NCI-H748 treated with DMSO at 0.1 percent for 48 hours (cell line): ENCODE data around the gene HSPBAP1.
"Not testable (repeated sequence)": the region's sequence is repeated elsewhere in the genome, so short reads cannot be mapped to it uniquely, and the experiment has no call there.

Experiments used
- DNase-seq: peaks from one replicate; lab custom pipeline; 2025; lab: John Stamatoyannopoulos, UW

HSPBAP1 gene

DNA sequence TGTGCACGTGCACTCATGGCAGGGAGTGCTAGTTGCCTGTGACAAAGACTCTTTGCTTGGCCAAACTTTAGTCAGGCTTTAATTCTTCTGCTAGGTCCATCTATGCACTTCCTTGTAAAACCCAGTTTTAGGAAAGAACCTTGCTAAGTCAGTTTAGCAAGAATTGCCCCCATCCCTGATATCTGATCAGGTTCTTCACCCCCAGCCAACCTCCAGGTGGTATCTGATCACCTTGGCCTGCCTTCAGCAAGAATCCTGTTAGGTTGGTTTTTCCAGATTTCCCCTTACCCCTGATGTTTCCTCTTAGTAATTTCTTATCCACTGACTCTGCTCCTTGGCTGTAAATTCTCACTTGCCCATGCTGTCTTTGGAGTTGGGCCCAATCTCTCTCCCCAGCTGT, 8.4 kb downstream of the HSPBAP1 start:
- no peak for DNase-seq

DNA sequence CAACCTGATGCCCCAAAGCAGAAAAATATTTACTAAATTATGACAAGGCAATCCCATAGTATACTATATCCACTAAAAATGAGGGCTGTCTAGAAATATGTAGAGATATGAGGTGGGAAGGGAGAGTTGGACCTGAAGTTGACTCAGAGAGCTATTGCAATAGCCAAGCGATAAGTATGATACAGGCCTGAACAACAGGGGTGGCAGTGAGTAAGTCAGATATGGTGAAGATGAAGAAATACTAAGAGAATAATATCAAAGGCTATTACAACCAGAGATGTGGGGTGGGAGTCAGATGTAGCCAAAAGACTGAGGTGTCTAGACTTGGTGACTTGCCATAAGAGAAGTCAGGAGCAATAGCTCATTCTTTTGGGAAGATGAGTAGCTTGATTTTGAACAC, 9.2 kb downstream of the HSPBAP1 start:
- no peak for DNase-seq

DNA sequence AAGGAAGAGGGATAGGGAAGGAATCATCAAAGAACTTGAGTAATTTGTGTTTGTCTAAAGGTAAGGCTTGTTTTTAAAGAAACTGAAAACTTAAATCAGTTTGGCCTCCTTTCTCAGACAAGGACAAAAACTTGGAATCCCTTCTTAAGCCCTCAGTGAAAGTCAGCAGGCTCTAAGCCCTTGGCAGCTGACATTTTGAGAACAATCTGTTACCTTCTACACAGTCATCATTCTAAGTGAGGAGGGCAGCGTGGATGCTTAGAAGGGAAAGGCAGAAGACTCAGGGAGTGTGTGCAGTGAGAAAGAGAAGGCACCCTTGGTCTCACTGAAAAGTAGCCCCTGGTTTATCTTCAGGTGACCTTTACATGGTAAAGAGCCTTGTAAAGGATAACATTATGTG, 10.8 kb downstream of the HSPBAP1 start:
- DNase-seq: no peak

DNA sequence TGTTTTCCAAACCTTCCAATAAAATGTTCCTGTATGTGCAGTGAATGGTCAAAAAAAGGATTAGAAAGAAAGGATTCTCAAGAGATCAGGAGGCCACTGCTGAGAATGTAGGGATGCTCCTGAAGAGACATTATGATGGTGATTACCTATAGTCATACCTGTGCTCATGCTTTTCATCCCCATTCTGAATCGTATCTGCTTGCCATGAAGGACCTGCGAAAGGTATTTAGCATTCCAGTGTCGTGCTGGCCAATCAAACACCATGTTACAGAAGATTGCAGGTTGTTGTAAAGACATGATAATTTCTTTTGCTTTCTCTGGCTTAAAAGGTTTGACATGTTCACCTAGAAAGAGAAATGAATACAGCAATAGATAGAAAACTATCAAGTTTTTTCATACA, 16.1 kb downstream of the HSPBAP1 start:
- no peak for DNase-seq

DNA sequence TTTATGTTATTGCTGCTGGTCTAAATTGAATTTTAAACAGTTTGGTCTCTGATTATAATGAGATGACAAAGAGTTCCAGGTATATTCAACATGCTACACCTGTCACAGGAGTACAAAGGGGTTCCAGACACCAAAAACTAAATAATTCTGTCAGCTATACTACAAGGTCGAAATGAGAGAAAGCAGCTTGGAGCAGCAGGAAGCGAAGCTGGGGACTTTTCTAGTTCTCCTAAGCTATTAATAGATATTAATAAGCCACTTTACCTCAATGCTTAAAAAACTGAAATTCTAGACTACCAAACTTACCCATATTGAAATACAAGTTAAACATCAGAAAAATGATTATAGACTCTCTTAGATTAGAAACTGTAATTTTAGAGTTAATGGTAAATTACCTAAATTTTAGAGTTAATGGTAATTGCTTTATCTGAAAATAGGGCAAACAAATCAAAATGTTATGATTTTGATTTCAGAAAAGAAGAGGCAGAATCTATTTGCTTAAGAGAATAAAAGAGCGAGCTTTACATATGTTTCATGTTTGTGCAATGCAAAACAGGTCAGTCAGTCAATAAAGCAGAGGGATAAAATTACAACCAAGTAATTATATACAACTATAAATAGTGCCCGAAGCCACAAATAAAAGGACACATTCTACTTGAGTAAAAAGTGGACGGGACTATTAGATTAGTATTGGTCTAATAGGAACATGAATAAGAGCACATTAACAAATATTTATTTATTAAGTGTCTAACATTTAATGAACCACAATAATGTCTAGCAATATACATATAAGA, 16.8 kb downstream of the HSPBAP1 start:
- no peak for DNase-seq

DNA sequence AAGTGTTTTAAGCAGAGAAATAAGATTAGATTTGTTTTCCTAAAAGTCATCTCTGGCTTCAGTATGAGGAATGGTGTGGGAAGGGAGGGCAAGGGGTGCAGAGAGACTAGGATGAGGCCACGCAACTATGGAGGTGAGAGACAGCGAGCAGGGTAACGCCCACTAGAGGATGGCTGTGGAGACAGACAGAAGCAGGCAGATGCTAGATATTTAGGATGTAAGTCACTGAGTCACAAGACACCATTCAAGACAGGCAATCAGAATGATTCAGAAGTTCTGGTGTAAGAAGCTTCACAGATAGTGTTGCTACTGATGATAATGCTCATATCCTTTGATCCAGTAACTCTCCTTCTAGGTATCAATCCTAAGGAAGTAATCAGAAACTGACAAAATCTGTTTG, 19.1 kb downstream of the HSPBAP1 start:
- DNase-seq: no peak

DNA sequence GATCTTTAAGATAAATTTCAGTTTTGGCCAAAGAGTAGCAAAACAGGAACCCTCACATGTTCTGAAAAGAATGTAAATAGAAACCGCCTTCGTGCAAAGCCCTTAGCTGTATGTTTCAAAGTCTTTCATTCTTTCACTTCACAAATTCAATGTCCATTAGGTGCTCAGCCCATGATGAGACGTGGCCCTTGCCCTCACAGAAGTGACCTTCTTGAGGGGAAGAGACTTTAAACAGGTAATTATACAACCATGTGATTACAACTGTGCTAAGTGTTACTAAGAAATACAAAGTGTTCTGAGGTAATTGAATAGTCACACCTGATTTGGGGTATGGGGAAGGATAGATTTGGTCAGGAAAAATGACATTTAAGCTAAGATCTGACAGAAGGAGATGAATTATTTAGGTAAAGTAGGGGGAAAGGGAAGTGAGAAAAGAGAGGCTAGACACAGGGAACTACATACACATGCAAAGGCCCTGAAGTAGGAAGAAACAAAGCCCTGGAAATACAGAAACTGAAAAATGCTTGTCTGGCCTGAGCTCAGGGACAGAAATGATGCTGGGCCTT, 19.6 kb downstream of the HSPBAP1 start:
- no peak for DNase-seq

DNA sequence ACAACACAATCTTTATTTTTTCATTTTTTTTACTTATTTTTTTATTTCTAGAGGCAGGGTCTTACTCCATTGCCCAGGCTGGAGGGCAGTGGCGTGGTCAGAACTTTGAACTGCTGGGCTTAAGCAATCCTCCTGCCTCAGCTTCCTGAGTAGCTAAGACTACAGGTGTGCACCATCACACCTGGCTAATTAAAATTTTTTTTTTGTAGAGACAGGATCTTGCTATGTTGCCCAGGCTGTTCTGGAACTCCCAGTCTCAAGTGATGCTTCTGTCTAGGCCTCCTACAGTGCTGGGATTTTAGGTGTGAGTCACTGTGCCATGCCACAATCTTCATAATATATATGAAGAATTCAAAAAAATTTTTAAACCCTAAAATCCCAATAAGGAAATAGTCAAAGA, 20.8 kb downstream of the HSPBAP1 start:
- DNase-seq: no peak

DNA sequence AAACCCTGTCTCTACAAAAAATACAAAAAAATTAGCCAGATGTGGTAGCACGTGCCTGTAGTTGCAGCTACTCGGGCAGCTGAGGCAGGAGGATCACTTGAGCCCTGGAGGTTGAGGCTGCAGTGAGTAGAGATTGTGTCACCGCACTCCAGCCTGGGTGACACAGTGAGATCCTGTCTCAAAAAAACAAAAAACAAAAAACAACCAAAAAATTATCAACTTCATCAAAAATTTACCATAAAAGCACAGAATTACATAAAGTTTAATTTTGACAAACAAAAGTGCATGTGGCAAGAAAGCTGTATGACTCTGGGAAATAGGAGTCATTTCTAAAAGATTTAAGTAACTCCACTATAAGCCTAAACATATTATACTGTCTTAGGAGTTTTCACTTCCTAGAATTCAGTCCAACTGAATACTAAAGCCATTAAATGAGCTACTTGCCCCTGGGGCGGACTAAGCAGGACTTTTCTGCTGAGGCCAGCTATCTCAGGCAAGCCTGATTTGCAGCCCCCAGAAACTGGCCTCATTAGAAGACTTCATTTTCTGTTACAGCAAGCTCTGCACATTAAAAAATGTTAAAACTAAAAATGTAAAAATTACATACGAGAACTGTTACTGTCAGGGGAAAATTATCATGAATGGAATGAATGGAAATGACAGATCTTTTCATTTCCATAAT, 23.0 kb downstream of the HSPBAP1 start:
- DNase-seq: no peak

DNA sequence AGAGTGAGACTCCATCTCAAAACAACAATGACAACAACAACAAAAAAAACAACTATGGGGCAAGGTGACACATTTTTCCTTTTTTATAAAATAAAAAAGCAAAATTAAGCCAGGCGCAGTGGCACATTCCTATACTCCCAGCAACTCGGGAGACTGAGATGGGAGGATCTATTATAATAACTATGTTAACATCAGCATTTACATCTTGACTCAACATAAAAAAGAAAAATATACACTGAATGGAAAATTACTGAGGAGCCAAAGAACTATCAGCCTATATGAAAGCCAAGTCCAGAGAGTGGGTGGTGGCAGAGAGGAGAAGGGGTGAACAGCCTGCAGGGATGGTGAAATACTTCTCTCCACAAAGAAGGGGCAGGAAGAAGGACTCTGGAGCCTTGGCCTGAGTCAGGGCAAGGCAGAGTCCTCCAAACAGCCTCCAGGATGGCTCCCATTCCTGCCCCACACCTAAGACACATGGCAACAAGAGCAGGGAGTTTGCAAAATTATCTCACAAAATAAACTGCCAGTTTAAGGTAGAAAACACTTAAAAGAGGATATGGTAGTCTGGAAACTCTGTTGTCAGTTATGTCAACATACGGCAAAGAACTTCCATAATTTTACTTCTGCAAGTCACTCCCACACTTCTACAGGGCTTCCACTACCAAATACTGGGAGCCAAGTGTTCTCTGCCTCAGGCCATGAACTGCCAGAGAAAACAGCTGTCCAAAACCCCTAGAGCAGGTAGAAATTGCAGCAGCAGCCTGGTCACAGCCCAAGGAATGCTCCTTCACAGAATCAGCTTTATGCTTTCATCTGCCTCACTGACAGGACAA, 25.9 kb downstream of the HSPBAP1 start:
- no peak for DNase-seq

DNA sequence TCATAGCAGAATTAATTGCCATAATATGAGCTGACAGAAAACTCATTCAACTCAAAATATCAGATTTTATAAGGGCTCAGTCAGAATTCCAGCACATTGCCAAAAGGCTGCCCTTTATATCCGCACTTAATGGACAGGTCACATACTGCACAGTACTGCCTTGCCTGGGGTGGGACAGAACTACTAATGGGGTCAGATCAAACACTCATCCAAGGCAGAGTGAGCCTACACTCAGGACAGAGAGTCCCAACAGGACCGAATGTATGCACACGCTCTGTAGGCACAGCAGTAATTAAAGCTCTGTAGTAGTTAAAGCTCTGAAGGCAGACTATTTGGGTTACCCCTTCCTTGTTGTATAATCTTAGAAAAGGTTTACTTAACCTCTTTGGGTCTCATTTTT, 27.2 kb downstream of the HSPBAP1 start:
- no peak for DNase-seq

DNA sequence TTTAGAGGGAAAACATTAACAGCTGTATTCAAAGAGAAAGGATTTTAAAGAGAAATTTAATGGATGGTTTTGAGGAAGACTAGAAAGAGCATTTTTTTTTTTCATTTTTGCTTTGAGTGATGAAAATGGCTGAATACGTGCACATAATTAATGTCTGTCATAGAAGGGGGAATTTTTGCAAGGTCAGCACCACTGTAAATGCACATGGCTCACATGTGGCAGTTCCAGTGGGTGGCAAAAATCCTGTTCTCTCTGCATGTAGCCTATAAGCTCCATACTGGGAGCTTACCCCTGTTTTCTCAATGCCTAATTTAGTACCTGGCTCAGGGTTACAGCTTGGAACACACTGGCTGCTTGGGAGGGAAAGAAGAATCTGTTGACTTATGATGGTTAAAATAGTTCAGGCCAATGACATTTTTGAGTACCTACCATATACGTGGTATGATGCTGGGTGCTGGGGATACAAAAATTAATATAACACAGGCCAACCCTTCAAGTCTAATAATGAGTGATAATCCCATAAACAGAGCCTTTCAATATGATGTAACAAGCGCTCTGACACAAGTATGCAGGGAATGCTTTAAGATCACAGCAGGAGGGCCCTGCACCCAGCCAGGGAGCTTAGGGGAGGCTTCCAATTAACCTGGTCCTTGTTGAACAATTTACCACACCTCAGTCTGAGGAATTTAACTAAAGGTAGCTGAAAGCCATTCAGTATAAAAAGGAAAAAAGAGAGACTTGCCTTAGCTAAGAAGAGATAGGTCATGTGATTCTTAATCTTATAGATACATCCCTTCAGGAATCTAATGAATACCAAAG, 33.0 kb downstream of the HSPBAP1 start:
- no peak for DNase-seq

DNA sequence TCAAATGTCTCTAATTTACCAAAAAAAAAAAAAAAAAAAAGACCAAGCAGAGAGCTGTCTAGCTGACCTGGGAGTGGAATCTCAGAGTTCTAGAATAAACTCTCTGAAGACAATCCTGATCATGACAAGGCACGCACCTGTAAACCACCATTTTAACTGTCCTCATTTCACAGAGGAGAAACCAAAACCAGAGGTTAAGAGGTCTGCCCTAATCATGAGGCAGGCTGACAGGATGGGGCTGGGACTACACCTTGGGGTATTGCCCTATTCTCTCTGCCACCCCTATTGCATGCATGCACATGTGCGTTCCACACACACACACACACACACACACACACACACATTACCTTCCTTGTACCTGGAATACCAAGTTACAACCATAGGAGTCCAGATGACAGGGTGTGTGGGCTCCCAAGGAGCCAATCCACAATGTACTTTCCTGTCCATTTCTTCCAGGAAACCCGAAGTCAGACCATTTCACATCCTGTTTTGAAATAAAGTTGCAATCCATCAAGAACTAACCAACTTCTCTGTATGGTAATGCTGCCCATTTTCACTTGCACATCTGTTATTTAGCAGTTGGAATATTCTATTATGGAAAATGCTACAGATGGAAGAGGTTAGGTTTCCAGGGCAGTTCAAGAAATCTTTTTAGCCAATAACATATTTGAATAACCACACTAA, 34.6 kb downstream of the HSPBAP1 start:
- DNase-seq: no peak

DNA sequence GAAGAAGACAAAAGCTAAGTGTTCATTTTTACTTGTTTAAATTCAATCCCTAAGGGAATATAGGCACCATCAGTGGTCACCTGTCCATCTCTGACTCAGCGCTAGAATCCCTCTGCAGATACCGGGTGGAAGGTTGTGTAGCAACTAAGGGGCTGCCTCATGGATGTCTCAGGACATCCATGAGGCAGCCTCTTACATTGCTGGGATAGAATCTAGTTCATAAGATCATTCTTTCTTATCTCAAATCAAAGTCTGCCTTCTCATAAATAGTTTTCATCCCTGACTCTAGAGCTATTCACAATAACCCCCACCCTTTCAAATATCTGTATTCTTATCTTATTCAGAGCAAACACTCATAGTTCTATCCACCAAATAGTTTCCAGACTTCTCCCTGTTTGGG, 38.1 kb downstream of the HSPBAP1 start:
- no peak for DNase-seq

DNA sequence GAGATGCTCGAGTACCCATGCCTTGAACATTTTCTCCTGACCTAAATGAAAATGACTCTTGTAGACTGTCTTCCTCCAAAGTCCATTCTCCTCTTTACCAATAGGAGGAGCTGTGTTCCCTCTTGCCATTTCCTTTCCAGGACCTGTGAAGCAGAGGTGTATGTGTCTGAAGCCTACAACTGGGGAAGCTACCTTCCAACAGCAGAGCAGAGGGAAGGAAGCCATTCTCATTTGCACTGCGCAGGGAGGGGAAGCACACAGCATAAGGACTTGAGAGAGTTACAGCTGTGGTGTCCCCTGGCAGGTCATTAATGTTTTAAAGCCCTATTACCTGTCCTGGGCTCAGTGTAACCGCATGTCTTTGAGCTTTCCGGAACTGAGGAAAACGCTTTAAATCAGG, 38.7 kb downstream of the HSPBAP1 start:
- no peak for DNase-seq

DNA sequence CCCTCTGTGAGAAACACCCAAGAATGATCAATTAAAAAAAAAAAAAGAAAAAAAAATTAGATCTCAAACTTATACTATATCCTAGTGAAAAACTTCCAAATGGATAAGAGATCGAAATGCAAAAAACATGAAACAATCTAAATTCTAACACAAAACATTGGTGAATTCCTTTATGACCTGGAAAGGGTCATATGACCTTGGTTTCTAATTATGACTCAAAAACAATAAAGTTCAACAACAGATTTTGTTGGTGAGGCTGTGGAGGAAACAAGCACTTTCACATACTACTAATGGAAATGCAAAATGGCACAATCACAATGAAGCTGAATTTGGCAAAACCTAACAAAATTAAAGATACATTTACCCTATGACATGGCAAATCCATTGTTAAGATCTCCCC, 45.3 kb downstream of the HSPBAP1 start:
- DNase-seq: no peak

DNA sequence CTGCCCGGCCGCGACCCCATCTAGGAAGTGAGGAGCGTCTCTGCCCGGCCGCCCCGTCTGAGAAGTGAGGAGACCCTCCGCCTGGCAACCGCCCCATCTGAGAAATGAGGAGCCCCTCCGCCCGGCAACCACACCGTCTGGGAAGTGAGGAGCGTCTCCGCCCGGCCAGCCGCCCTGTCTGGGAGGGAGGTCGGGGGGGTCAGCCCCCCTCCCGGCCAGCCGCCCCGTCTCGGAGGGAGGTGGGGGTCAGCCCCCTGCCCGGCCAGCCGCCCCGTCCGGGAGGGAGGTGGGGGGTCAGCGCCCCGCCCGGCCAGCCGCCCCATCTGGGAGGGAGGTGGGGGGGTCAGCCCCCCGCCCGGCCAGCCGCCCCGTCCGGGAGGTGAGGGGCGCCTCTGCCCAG, 46.3 kb downstream of the HSPBAP1 start:
- DNase-seq: not testable (repeated sequence)

DNA sequence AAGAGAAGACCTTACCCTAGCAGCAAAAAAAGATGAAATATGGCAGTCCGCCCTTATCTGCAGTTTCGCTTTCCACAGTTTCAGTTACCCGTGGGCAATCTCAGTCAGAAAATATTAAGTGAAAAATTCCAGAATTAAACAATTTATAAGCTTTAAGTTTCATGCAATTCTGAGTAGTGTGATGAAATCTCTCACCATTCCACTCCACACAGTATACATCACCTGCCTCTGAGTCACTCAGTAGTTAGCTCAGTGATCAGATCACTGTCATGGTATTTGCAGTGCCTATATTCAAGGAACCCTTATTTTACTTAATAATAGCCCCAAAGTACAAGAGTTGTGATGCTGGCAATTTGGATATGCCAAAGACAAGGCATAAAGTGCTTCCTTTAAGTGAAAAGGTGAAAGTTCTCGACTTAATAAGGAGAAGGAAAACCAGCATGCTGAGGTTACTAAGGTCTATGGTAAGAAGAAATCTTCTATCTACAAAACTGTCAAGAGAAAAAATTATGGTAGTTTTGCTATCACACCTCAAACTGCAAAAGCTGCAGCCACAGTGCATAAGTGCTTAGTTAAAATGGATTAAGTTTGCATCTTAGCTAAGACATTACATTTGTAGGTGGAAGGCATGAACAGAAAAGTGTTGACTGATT, 48.1 kb downstream of the HSPBAP1 start:
- no peak for DNase-seq

DNA sequence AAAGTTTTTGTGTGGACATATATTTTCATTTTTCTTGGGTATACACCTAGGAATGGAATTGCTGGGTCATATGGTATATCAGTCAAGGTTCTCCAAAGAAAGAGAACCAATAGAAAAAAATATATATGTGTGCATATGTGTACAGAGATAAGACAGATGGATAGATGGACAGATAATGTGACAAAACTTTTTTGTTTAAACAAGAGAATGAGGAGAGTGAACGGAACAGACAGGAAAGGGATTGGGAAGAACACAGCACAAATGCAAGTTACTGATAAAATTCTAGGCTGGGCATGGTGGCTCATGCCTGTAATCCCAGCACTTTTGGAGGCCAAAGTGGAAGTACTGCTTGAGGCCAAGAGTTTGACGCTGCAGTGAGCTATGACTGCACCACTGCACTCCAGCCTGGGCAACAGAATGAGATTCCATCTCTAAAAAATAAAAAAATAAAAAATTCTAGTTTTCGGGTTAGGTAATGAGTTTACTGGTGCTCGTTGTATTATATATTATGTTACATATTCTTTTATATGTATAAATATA, 50.0 kb downstream of the HSPBAP1 start:
- no peak for DNase-seq

DNA sequence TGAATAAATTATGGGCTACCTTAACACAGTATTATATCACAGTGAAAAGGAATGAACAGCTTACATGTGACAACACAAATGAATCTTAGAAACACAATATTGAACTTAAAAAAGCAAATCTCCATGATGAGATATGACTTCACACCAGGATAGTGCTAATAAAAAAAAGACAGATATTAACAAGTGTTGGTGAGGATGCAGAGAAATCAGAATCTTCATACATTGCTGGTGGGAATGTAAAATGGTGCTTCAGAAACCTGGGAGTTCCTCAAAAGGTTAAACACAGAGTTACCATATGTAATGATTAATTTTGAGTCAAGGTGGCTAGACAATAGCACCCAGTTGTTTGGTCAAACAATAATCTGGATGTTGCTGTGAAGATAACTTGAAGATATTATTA, 51.4 kb downstream of the HSPBAP1 start:
- DNase-seq: no peak
